Stimulated activated CD8-positive, alpha-beta memory T cell treated with anti-CD3 and anti-CD28 coated beads, Interleukin-4, amount 100 ng/mL, for 4 hours (primary cell): Measurements from ENCODE around the gene PTX4.

Source experiments
- DNase-seq, 2 donors: peaks; one replicate each; pipeline ENCODE4 v3.0.0-alpha.2; 2020; ENCODE audit warnings: low read depth in 2 of 2, low spot score in 1 of 2

PTX4 gene

GRCh38 chr16:1502092-1503004, 13.6 kb upstream of the PTX4 start:
- DNase-seq = no peak

- DNase-seq = no peak
Measured at GRCh38 chr16:1501630-1502029, 12.9 kb upstream of the PTX4 start.

- DNase-seq = no peak
Measured at GRCh38 chr16:1500465-1501150, 11.9 kb upstream of the PTX4 start.

- no peak for DNase-seq
Measured at GRCh38 chr16:1499756-1500464, 11.2 kb upstream of the PTX4 start.

- DNase-seq = no peak
Measured at GRCh38 chr16:1498899-1499676, 10.3 kb upstream of the PTX4 start.

GRCh38 chr16:1497014-1497598, 8.4 kb upstream of the PTX4 start:
- DNase-seq = no peak

GRCh38 chr16:1496464-1496863, 7.7 kb upstream of the PTX4 start:
- no peak for DNase-seq

GRCh38 chr16:1495889-1496262, 7.1 kb upstream of the PTX4 start:
- no peak for DNase-seq

- no peak for DNase-seq
Measured at GRCh38 chr16:1495211-1495888, 6.6 kb upstream of the PTX4 start.

GRCh38 chr16:1494711-1495110, 6.0 kb upstream of the PTX4 start:
- no peak for DNase-seq

GRCh38 chr16:1494129-1494640, 5.4 kb upstream of the PTX4 start:
- no peak for DNase-seq

- no peak for DNase-seq
Measured at GRCh38 chr16:1493746-1494094, 5.0 kb upstream of the PTX4 start.

GRCh38 chr16:1492923-1493745, 4.4 kb upstream of the PTX4 start, which contains the start of gene TELO2:
Gene TELO2 (plus strand): TSS chr16:1493360. CDS start chr16:1494282, 922 bp downstream.
- peak; percentile 71 to 75 for DNase-seq

GRCh38 chr16:1492082-1492922, 3.6 kb upstream of the PTX4 start:
- no peak for DNase-seq

- DNase-seq = no peak
Measured at GRCh38 chr16:1491327-1491726, 2.6 kb upstream of the PTX4 start.

GRCh38 chr16:1489077-1489476, 333 bp upstream of the PTX4 start:
- no peak for DNase-seq

- DNase-seq = no peak
Measured at GRCh38 chr16:1488054-1488601, 616 bp downstream of the PTX4 start.
